ENCODE measurements around the gene CDC14C.
"Not testable (repeated sequence)": the region's sequence is repeated elsewhere in the genome, so short reads cannot be mapped to it uniquely, and the experiment has no call there.

The CDC14C gene

DNA sequence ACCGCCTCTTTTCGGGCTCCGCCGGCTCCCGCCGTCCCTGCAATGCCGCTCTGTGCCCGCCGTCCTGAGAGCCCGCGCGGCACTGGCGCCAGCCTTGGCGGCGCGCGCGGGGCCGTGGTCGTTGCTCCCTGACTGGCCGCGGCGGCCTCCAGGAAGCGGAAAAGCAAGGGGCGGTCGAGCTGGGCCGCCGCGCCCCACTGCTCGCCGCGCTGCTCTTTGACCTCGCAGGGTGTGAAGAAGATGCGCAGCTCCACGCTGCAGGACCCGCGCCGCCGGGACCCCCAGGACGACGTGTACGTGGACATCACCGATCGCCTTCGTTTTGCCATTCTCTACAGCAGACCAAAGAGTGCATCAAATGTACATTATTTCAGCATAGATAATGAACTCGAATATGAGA, at the start of gene CDC14C:
Gene CDC14C (plus strand): TSS at position 115 of the 400 bp plus-strand sequence. CDS start 126 bp downstream, at position 241.
- Histone ChIP-seq H3K9ac (ENCODE audit: low read depth in 1 of 2, low read length in 2 of 2) (no peak within 1 kb of the TSS), H3K27me3 (ENCODE audit: control insufficient read depth in 2 of 2, insufficient read depth in 2 of 2, low read length in 2 of 2) (no peaks in the 10 kb centered on the region), H3K4me3 (ENCODE audit: low read length in 2 of 2) (no peak within 1 kb of the TSS), H3K9me3 (ENCODE audit: control insufficient read depth in 2 of 2, low read length in 2 of 2) (no peaks in the 10 kb centered on the region), H3K4me1 (ENCODE audit: control insufficient read depth in 2 of 2, insufficient read depth in 2 of 2, low read length in 2 of 2) (no peaks in the 10 kb centered on the region), H3K27ac (ENCODE audit: low read depth in 2 of 2, low read length in 2 of 2) (no peak within 1 kb of the TSS), H3K36me3 (ENCODE audit: control insufficient read depth in 2 of 2, insufficient read depth in 2 of 2, low read length in 2 of 2) (no peaks in the 10 kb centered on the region)

GRCh38 chr7:48875045-48875916, 49.1 kb upstream of the CDC14C start:
- Histone ChIP-seq H3K27me3 (ENCODE audit: control insufficient read depth in 2 of 2, insufficient read depth in 2 of 2, low read length in 2 of 2) (no peaks in the 10 kb centered on the region), H3K9ac (ENCODE audit: low read depth in 1 of 2, low read length in 2 of 2) (no peak overlapping the region), H3K4me1 (ENCODE audit: control insufficient read depth in 2 of 2, insufficient read depth in 2 of 2, low read length in 2 of 2) (no peaks in the 10 kb centered on the region), H3K9me3 (ENCODE audit: control insufficient read depth in 2 of 2, low read length in 2 of 2) (no peaks in the 10 kb centered on the region), H3K36me3 (ENCODE audit: control insufficient read depth in 2 of 2, insufficient read depth in 2 of 2, low read length in 2 of 2) (no peaks in the 10 kb centered on the region), H3K4me3 (ENCODE audit: low read length in 2 of 2) (no peak overlapping the region), H3K27ac (ENCODE audit: low read depth in 2 of 2, low read length in 2 of 2) (no peak overlapping the region)

DNA sequence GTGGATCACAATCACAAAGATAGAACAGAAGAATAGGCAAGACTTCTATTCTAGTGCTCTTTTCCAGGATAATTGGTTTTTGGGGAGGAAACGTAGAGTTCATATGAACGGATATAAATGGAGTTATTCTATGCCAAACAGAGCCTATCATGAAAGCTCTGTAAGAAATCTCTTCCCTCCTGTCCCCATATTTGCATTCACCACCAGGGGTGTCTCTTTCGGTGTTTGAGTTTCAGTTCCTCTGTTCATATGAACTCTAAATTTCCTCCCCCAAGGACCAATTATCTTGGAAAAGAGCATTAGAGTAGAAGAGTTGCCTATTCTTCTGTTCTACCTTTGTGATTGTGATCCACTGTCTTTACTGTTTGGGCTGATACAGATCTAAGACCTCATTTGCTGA, 48.3 kb upstream of the CDC14C start:
- H3K36me3 ChIP-seq (ENCODE audit: control insufficient read depth in 2 of 2, insufficient read depth in 2 of 2, low read length in 2 of 2), result no peaks in the 10 kb centered on the region
- no peak overlapping the region for H3K9ac ChIP-seq (ENCODE audit: low read depth in 1 of 2, low read length in 2 of 2)
- no peaks in the 10 kb centered on the region for H3K27me3 ChIP-seq (ENCODE audit: control insufficient read depth in 2 of 2, insufficient read depth in 2 of 2, low read length in 2 of 2)
- no peaks in the 10 kb centered on the region for H3K4me1 ChIP-seq (ENCODE audit: control insufficient read depth in 2 of 2, insufficient read depth in 2 of 2, low read length in 2 of 2)
- no peak overlapping the region for H3K27ac ChIP-seq (ENCODE audit: low read depth in 2 of 2, low read length in 2 of 2)
- no peak overlapping the region for H3K4me3 ChIP-seq (ENCODE audit: low read length in 2 of 2)
- H3K9me3 ChIP-seq (ENCODE audit: control insufficient read depth in 2 of 2, low read length in 2 of 2), result no peaks in the 10 kb centered on the region

DNA sequence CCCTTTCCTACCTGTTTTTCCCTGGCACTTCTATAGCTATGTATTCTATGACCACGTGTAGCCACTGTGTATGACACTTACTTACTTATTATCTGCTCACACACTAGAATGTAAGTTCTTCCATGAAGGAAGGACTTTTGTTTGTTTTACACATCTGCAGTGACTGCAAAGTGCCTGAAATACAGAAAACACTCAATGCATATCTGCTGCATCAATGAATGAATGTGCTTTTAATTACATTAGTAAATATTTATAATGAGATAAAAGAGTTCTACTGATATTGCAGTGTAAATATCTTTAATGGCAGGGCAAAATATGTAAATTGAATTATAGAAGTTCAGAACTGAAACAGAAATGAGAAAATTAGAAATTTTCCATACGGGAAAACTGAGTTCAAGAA, 43.5 kb upstream of the CDC14C start:
- Histone ChIP-seq H3K4me3 (ENCODE audit: low read length in 2 of 2) (no peak overlapping the region), H3K9ac (ENCODE audit: low read depth in 1 of 2, low read length in 2 of 2) (no peak overlapping the region), H3K4me1 (ENCODE audit: control insufficient read depth in 2 of 2, insufficient read depth in 2 of 2, low read length in 2 of 2) (no peaks in the 10 kb centered on the region), H3K36me3 (ENCODE audit: control insufficient read depth in 2 of 2, insufficient read depth in 2 of 2, low read length in 2 of 2) (no peaks in the 10 kb centered on the region), H3K9me3 (ENCODE audit: control insufficient read depth in 2 of 2, low read length in 2 of 2) (no peaks in the 10 kb centered on the region), H3K27ac (ENCODE audit: low read depth in 2 of 2, low read length in 2 of 2) (no peak overlapping the region), H3K27me3 (ENCODE audit: control insufficient read depth in 2 of 2, insufficient read depth in 2 of 2, low read length in 2 of 2) (no peaks in the 10 kb centered on the region)

DNA sequence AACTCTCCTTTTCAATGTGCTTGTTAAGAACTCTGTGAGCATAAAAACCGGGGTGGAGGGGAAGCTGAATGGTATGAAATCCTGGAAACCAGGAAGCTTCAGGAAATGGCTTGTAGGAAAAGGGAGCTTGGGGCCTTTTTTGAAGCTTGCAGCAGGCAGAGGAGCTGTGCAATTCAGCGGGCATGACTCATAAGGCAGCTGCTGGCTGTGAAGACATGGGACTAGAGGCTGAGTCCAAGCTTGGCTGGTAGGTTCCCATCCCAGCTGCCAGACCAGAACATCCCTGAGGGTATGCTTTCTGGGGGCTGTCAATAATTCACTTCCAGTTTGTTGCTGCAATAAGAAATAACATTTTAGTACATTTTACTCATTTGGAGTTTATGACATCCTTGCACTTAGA, 36.8 kb upstream of the CDC14C start:
- H3K4me3 ChIP-seq (ENCODE audit: low read length in 2 of 2), result no peak overlapping the region
- peaks cover 0 to 8% of the 10 kb centered on the region in 2 donors for H3K9me3 ChIP-seq (ENCODE audit: control insufficient read depth in 2 of 2, low read length in 2 of 2)
- no peaks in the 10 kb centered on the region for H3K4me1 ChIP-seq (ENCODE audit: control insufficient read depth in 2 of 2, insufficient read depth in 2 of 2, low read length in 2 of 2)
- no peaks in the 10 kb centered on the region for H3K27me3 ChIP-seq (ENCODE audit: control insufficient read depth in 2 of 2, insufficient read depth in 2 of 2, low read length in 2 of 2)
- H3K36me3 ChIP-seq (ENCODE audit: control insufficient read depth in 2 of 2, insufficient read depth in 2 of 2, low read length in 2 of 2), result no peaks in the 10 kb centered on the region
- no peak overlapping the region for H3K27ac ChIP-seq (ENCODE audit: low read depth in 2 of 2, low read length in 2 of 2)
- no peak overlapping the region for H3K9ac ChIP-seq (ENCODE audit: low read depth in 1 of 2, low read length in 2 of 2)

GRCh38 chr7:48894574-48894973, 29.8 kb upstream of the CDC14C start:
- Histone ChIP-seq H3K4me1 (ENCODE audit: control insufficient read depth in 2 of 2, insufficient read depth in 2 of 2, low read length in 2 of 2) (no peaks in the 10 kb centered on the region), H3K27ac (ENCODE audit: low read depth in 2 of 2, low read length in 2 of 2) (no peak overlapping the region), H3K9ac (ENCODE audit: low read depth in 1 of 2, low read length in 2 of 2) (no peak overlapping the region), H3K4me3 (ENCODE audit: low read length in 2 of 2) (no peak overlapping the region), H3K27me3 (ENCODE audit: control insufficient read depth in 2 of 2, insufficient read depth in 2 of 2, low read length in 2 of 2) (no peaks in the 10 kb centered on the region), H3K9me3 (ENCODE audit: control insufficient read depth in 2 of 2, low read length in 2 of 2) (peaks cover 0 to 15% of the 10 kb centered on the region in 2 donors), H3K36me3 (ENCODE audit: control insufficient read depth in 2 of 2, insufficient read depth in 2 of 2, low read length in 2 of 2) (no peaks in the 10 kb centered on the region)

GRCh38 chr7:48899932-48900331, 24.4 kb upstream of the CDC14C start:
- no peaks in the 10 kb centered on the region for H3K27me3 ChIP-seq (ENCODE audit: control insufficient read depth in 2 of 2, insufficient read depth in 2 of 2, low read length in 2 of 2)
- H3K4me3 ChIP-seq (ENCODE audit: low read length in 2 of 2), result no peak overlapping the region
- H3K4me1 ChIP-seq (ENCODE audit: control insufficient read depth in 2 of 2, insufficient read depth in 2 of 2, low read length in 2 of 2), result no peaks in the 10 kb centered on the region
- no peak overlapping the region for H3K27ac ChIP-seq (ENCODE audit: low read depth in 2 of 2, low read length in 2 of 2)
- H3K36me3 ChIP-seq (ENCODE audit: control insufficient read depth in 2 of 2, insufficient read depth in 2 of 2, low read length in 2 of 2), result no peaks in the 10 kb centered on the region
- peaks cover 4% of the 10 kb centered on the region in 2 donors for H3K9me3 ChIP-seq (ENCODE audit: control insufficient read depth in 2 of 2, low read length in 2 of 2)
- no peak overlapping the region for H3K9ac ChIP-seq (ENCODE audit: low read depth in 1 of 2, low read length in 2 of 2)

- H3K4me3 ChIP-seq (ENCODE audit: low read length in 2 of 2), result no peak overlapping the region
Observed at GRCh38 chr7:48901966-48902365, 22.4 kb upstream of the CDC14C start.

DNA sequence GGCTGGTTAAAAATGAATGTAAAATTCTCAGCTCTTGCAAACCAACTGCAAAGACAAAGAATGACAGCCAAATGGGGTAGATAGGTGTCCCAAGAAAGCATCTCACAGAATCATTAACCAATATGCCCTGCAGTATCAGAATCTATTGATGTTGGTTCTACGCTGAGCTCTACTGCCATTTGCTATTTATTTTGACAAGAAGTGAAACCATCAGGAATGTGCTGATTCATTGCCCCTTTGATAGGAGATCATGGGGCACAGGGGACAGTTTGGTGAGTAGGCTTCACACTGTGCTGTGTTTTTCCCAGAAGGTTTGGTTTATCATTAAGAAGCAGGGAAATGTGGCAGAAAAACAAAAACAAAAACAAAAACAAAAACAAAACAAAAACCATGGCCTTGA, 19.4 kb upstream of the CDC14C start:
- H3K9ac ChIP-seq (ENCODE audit: low read depth in 1 of 2, low read length in 2 of 2), result no peak overlapping the region
- no peak overlapping the region for H3K4me3 ChIP-seq (ENCODE audit: low read length in 2 of 2)
- no peak overlapping the region for H3K27ac ChIP-seq (ENCODE audit: low read depth in 2 of 2, low read length in 2 of 2)
- H3K36me3 ChIP-seq (ENCODE audit: control insufficient read depth in 2 of 2, insufficient read depth in 2 of 2, low read length in 2 of 2), result no peaks in the 10 kb centered on the region
- peaks cover 0 to 4% of the 10 kb centered on the region in 2 donors for H3K9me3 ChIP-seq (ENCODE audit: control insufficient read depth in 2 of 2, low read length in 2 of 2)
- no peaks in the 10 kb centered on the region for H3K27me3 ChIP-seq (ENCODE audit: control insufficient read depth in 2 of 2, insufficient read depth in 2 of 2, low read length in 2 of 2)
- H3K4me1 ChIP-seq (ENCODE audit: control insufficient read depth in 2 of 2, insufficient read depth in 2 of 2, low read length in 2 of 2), result no peaks in the 10 kb centered on the region

More at GRCh38 chr7:48901966-48902365, 22.4 kb upstream of the CDC14C start:
- Histone ChIP-seq H3K36me3 (ENCODE audit: control insufficient read depth in 2 of 2, insufficient read depth in 2 of 2, low read length in 2 of 2) (no peaks in the 10 kb centered on the region), H3K9ac (ENCODE audit: low read depth in 1 of 2, low read length in 2 of 2) (no peak overlapping the region), H3K27me3 (ENCODE audit: control insufficient read depth in 2 of 2, insufficient read depth in 2 of 2, low read length in 2 of 2) (no peaks in the 10 kb centered on the region), H3K4me1 (ENCODE audit: control insufficient read depth in 2 of 2, insufficient read depth in 2 of 2, low read length in 2 of 2) (no peaks in the 10 kb centered on the region), H3K27ac (ENCODE audit: low read depth in 2 of 2, low read length in 2 of 2) (no peak overlapping the region), H3K9me3 (ENCODE audit: control insufficient read depth in 2 of 2, low read length in 2 of 2) (peaks cover 2 to 4% of the 10 kb centered on the region in 2 donors)

DNA sequence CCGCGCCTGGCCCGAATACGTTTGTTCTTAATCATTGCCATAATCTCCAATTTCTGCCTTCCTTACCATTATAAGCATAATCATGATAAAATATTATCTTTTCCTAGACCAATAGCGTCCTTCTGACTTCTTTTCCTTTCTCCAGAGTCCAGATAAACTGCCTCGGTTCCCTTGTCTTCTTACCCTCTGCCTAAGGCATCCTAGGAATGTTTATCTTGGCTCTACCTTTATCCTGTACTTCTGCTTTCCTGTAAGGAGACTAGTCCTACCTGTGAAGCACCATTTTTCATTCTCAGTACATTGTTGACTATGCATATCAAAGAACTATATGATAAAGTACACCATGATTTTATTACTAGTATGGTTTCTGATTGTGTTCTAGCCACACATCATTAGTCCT, 18.7 kb upstream of the CDC14C start:
- not testable (repeated sequence) for H3K27ac ChIP-seq (ENCODE audit: low read depth in 2 of 2, low read length in 2 of 2); H3K36me3 ChIP-seq (ENCODE audit: control insufficient read depth in 2 of 2, insufficient read depth in 2 of 2, low read length in 2 of 2); H3K9ac ChIP-seq (ENCODE audit: low read depth in 1 of 2, low read length in 2 of 2); H3K9me3 ChIP-seq (ENCODE audit: control insufficient read depth in 2 of 2, low read length in 2 of 2); H3K4me1 ChIP-seq (ENCODE audit: control insufficient read depth in 2 of 2, insufficient read depth in 2 of 2, low read length in 2 of 2); H3K27me3 ChIP-seq (ENCODE audit: control insufficient read depth in 2 of 2, insufficient read depth in 2 of 2, low read length in 2 of 2); H3K4me3 ChIP-seq (ENCODE audit: low read length in 2 of 2)

Data from mucosa of rectum (tissue), 2 donors.